ENCODE results near the gene IL12B. TPM values are rescaled to one million over a fixed set of nuclear protein-coding genes. Genes with fewer than 3 reads are reported as not detected.

The IL12B gene
- total RNA-seq, 4 donors from 2014 or later, result not detected

DNA sequence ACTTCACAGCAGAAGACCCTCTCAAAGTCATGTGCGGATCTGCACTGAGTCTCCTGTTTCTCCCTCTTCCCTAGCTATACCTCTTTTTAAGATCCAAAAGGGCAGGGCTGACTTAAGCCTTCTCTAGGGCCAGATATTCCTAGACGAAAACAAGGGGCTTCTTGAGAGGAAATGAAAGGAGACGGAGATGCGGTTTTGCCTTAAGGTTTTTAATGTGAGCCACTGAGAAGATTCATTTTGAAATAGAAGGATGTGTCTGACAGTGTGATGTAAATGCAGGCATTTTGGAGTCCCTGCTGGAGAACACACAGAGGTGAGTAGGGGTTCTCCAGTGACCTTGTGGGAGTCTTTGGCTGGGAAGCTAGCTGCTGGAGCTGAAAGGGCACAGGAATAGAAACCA lies 15.6 kb upstream of the IL12B start:
- ATAC-seq (ENCODE audit: low FRiP score) (no peak), DNase-seq (ENCODE audit: low spot score) (no peak)

DNA sequence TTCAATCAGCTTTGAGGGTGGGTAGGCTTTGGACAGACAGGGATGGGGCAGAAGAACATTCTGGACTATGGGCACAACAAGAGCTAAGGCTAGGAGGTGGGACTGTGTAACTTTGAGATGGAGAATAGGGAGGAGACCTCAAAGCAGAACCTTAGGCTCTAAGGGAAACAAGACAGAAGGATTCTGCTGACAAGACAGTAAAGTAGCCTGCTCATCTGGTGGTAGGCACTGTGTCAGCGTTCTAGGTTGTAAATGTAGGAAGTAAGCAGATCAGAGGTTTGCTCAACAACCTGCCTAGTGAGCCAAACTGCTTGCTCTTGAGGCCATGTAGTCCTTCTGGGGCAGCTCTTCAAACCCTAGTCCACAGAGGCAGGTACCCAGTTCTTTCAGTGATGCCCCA lies 15.0 kb upstream of the IL12B start:
- DNase-seq (ENCODE audit: low spot score) (no peak), ATAC-seq (ENCODE audit: low FRiP score) (no peak)
- TF ChIP-seq, protein P1, sequence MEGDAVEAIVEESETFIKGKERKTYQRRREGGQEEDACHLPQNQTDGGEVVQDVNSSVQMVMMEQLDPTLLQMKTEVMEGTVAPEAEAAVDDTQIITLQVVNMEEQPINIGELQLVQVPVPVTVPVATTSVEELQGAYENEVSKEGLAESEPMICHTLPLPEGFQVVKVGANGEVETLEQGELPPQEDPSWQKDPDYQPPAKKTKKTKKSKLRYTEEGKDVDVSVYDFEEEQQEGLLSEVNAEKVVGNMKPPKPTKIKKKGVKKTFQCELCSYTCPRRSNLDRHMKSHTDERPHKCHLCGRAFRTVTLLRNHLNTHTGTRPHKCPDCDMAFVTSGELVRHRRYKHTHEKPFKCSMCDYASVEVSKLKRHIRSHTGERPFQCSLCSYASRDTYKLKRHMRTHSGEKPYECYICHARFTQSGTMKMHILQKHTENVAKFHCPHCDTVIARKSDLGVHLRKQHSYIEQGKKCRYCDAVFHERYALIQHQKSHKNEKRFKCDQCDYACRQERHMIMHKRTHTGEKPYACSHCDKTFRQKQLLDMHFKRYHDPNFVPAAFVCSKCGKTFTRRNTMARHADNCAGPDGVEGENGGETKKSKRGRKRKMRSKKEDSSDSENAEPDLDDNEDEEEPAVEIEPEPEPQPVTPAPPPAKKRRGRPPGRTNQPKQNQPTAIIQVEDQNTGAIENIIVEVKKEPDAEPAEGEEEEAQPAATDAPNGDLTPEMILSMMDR (IDR thresholded peaks at IDR 0.05), result no peak

More for the DNA sequence above, 15.6 kb upstream of the IL12B start:
- TF ChIP-seq, protein P1 (IDR thresholded peaks at IDR 0.05), result no peak

DNA sequence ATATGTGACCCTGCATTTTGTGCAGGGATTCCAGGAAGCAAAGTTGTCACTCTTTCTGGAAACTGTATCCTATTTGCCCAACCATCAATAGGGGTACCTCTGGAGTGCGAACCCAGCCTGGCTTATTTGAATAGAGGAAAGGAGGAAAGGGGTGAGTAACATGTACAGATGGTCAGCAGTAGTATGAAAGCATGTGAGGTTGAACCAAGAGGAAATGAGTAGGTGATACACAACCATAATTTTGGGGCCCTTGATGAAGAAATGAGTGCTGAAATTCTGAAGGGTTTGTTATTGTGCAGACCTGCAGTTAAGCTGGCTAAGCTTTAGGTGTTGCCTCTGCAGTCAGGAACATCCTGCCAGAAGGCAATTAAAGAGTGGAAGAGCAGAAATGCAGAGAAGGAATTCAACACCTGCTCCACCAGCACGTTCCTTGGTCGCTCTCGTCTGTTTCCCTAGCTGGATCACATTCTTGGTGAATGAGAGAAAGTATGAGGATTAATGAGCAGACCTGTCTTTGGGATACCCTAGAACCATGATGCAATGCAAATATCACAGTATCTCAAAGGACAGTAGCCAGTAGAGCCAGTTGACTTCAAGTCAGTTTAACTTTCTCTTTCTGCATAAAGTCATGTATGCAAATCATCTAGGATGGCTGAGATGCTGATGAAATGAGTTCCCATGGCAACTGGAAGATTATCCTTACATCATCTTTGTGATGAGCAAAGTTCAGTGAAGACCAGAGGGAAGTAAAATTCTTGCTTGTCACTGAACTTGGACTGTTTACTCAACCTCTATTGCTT lies 13.2 kb upstream of the IL12B start:
- TF ChIP-seq, protein P1 (IDR thresholded peaks at IDR 0.05), result no peak
- ATAC-seq (ENCODE audit: low FRiP score) (no peak), DNase-seq (ENCODE audit: low spot score) (no peak)

DNA sequence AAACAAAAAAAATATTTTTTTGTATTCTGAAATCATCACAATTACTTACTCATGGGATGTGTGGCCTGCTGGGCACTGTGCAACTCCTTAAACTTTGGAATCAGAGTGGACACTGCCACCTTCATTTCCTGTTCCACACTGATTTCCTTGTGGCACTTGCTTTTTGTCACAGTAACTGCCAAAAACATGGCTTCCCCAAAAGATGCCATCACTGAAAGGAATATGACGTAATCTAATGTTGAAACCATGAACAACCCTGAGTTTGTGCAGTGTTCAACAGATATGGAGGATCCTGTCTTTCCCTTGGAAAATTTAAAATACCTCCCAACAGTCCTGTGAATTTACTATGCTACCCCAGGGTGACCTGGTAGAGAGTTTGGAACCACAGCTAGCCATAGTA lies 12.6 kb upstream of the IL12B start:
- ATAC-seq (ENCODE audit: low FRiP score), result no peak
- TF ChIP-seq, protein P1 (IDR thresholded peaks at IDR 0.05), result no peak
- no peak for DNase-seq (ENCODE audit: low spot score)

DNA sequence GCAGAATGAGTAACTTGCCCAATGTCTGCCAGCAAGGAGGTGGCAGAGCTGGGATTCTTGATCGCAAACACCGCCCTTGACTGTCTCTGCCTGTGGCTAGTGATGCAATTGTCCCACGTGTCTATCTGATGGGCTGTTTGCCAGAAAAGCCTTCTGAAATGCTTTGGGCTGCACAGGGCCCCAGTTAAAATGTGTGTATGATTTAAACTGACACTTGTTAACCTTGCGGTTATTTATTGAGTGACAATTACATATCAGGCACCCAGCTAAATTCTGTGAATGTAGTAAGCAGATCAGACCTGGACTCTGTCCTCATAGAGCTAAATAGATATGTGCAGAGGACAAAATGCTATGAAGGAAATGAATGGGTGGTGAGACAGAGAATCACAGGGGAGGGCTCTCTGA lies 11.6 kb upstream of the IL12B start:
- ATAC-seq (ENCODE audit: low FRiP score) (no peak), DNase-seq (ENCODE audit: low spot score) (no peak)
- TF ChIP-seq, protein P1 (IDR thresholded peaks at IDR 0.05), result no peak

DNA sequence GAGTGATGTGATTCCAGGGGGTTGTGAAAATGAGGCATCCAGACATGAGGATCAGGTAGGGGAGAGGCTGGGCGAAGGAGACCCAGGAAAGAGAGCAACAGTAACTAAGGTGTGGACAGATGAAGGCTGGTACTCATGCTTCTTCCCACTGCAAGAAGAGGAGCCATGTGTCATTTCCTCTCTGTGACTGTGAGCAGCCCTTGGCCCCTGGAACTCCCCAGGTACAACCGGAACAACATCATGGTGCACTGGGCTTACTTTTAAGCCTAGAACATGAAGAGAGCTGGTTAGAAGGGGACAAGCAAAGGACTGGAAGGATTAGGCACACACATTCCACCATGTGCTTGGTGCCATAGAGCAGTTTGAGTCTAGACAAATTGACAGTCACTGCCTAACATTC lies 10.9 kb upstream of the IL12B start:
- ATAC-seq (ENCODE audit: low FRiP score) (no peak), DNase-seq (ENCODE audit: low spot score) (no peak)
- TF ChIP-seq, protein P1 (IDR thresholded peaks at IDR 0.05), result no peak

DNA sequence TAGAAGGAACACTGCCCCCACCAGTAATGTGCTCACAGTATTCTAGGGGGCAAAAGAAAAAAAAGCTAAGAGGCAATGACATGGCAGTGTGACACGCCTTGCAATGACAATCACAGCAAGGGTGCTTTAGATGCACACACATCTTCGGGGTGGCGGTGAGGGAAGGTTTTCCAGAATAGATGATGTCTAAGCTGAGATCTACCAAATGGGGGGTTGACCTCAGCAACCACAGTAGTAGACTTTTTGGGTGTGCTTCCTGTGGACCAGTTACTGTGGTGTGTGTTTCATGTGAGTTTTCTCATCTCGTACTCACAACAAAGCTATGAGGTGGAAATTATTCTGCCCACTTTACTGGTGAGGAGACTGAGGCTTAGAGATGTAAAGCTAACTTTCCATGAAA lies 10.2 kb upstream of the IL12B start:
- TF ChIP-seq, protein P1 (IDR thresholded peaks at IDR 0.05), result no peak
- no peak for DNase-seq (ENCODE audit: low spot score)
- ATAC-seq (ENCODE audit: low FRiP score), result no peak
